GM19238 (cell line): ENCODE results near the gene BTNL9.
"Not testable (repeated sequence)": the region's sequence is repeated elsewhere in the genome, so short reads cannot be mapped to it uniquely, and the experiment has no call there.

Experiments
- DNase-seq: peaks from one replicate; pipeline ENCODE4 v3.0.0; 2011; ENCODE audit warnings: low spot score; ENCODE audit not compliant: insufficient read length

The BTNL9 gene

DNA sequence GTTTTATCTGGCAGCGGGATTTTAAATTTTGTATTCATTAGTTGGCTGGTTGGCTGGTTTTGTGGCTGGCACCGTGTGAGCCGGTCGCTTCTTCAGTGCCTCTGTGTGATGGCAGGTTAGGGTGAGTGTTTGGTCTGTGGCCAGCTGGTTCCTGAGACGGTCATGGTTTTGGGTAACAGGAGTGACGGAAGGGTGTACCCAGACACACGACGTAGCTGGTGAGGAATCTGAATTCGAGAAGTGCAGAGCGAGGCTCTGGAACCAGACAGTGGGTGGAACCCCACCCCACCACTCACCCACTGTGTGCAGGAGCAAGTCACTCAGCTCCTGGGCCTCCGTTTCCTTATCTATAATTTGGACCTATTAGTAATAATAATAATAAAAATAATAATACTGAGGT, 2.7 kb downstream of the BTNL9 start:
- no peak for DNase-seq

DNA sequence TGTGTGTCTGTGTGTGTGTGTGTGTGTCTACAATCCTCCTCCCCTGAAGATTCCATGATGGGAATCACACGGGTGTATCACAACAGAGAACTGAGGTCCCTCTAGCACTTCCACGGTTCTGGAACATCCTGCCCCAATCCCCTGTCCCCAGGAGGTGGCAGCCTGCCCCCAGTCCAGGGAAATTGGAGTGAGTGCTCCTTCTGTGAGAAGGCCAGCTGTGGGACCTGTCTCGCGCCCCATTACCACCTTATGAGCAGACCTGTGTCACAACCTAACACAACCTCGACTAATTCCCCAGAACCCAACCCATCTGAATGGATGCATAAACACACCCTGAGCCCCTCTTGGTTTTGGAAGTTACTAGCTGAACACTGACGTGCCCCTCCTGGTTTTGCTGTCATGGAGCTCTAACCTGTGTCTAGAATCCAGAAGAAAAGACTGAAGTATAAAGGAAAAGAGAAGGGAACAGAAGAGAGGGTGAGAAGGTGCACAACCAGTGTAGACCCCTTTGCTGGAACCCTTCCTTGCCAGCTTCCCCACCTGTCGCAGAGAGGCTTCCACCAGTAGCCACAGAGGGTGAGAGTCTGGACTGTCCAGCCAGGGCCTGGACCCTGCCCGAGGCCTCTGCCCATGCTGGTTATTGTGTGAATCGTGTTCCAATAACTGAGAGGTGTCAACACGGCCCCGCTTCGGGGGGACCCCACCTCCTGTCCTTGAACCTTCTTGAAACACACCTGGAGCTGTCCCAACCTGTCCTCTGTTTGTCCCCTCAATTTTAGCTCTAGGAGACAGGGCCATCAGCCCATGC, 3.4 kb downstream of the BTNL9 start:
- DNase-seq, result no peak

DNA sequence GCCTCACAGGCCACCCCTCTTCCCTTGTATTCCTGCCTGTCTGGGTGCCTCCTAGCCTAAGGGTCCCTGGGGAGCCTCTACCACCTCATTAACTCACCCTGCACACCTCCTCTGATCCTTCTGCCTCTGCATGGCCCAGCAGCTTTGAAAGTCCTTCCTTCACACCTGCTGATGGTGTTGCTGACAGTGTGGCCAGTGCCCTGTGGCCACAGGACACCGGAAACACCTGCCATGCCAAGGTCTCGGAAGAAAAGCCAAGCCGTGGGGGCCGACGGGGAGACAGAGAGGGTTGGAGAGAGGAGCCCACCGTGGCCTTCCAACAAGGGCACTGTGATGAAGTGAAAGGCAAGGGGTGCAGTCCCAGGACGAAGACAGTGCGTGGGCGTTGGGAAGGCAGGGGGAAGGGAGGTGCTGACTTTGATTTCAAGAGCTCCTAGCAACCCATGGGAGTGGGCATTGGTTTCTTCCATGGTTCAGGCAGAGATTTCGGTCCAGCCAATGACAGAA, 4.1 kb downstream of the BTNL9 start:
- no peak for DNase-seq

DNA sequence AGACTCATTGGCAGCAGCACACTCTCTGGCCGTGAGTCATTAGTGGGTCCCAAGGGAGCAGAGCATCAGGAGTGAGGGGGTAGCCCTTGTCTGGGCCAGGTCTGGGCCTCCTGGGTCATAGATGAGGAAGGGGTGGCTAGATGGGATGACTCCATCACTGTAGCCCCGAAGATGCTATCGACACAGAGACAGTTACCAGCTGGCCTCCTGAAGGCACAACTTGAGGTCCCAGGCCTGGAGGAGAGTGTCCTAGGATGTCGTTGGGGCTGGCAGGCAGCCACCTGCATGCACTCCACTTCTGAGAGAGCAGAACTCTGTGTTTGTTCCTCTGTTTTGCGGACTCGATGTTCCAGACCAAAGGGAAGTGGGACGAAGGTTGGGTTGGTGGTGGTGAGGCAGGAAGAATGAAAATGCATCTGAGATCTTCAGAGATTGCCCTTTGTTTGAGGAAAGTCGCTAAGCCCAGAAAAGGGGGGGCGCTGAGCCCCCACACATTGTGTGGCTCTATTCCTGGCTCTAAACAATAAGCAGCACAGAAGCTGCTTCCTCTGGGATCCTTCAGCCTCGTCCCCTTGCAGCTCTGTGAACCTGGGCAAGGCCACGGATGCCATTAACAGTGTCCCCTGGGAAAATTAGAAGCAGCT, 4.7 kb downstream of the BTNL9 start:
- no peak for DNase-seq

DNA sequence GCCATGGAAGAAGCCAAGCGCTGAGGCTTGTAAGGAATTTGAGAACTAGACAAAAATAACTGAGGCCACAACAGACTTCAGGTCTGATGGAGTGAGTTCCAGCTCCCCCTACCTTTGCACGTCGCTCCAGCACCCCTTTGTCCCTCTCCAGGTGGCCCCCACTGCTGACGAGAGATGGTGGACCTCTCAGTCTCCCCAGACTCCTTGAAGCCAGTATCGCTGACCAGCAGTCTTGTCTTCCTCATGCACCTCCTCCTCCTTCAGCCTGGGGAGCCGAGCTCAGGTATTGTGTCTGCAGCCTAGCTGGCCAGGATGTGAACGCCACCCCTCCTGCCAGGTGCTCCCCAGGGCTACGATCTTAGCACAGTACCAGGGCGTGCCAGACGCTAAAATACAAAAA, 5.2 kb downstream of the BTNL9 start:
- no peak for DNase-seq

DNA sequence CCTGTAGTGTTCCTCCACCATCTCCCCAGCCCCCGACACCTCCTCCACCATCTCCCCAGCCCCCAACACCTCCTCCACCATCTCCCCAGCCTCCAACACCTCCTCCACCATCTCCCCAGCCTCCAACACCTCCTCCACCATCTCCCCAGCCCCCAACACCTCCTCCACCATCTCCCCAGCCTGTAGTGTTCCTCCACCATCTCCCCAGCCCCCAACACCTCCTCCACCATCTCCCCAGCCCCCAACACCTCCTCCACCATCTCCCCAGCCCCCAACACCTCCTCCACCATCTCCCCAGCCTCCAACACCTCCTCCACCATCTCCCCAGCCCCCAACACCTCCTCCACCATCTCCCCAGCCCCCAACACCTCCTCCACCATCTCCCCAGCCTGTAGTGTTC, 5.8 kb downstream of the BTNL9 start:
- not testable (repeated sequence) for DNase-seq

DNA sequence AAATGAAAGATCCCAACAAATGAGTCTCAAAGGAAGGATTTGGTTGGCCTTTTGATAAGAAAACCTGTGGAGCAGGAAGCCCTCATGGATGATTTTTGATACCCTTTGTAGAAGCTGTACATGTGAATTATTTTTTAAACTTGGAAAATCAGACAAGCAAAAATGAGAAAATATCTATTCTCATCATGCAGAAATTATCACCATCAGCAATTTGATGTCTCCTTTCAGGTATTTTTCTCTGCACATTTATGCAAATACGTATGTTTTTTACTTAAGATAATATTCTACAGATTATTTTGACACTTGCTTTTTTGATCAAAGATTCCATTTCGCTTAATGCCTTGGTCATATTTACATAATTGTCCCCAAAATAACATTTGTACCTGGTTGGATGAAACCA, 7.2 kb downstream of the BTNL9 start:
- no peak for DNase-seq

DNA sequence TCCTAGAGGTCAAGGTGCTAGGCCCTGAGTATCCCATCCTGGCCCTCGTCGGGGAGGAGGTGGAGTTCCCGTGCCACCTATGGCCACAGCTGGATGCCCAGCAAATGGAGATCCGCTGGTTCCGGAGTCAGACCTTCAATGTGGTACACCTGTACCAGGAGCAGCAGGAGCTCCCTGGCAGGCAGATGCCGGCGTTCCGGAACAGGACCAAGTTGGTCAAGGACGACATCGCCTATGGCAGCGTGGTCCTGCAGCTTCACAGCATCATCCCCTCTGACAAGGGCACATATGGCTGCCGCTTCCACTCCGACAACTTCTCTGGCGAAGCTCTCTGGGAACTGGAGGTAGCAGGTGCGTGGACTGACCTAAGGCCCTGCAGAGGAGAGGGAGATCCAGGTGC, 7.9 kb downstream of the BTNL9 start:
- no peak for DNase-seq

DNA sequence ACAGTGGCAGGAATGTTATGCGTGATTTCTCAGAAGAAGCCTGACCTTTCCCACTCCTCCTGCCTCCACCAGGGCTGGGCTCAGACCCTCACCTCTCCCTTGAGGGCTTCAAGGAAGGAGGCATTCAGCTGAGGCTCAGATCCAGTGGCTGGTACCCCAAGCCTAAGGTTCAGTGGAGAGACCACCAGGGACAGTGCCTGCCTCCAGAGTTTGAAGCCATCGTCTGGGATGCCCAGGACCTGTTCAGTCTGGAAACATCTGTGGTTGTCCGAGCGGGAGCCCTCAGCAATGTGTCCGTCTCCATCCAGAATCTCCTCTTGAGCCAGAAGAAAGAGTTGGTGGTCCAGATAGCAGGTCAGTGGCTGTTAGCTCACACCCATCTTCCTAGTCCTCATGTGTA, 9.9 kb downstream of the BTNL9 start:
- no peak for DNase-seq

DNA sequence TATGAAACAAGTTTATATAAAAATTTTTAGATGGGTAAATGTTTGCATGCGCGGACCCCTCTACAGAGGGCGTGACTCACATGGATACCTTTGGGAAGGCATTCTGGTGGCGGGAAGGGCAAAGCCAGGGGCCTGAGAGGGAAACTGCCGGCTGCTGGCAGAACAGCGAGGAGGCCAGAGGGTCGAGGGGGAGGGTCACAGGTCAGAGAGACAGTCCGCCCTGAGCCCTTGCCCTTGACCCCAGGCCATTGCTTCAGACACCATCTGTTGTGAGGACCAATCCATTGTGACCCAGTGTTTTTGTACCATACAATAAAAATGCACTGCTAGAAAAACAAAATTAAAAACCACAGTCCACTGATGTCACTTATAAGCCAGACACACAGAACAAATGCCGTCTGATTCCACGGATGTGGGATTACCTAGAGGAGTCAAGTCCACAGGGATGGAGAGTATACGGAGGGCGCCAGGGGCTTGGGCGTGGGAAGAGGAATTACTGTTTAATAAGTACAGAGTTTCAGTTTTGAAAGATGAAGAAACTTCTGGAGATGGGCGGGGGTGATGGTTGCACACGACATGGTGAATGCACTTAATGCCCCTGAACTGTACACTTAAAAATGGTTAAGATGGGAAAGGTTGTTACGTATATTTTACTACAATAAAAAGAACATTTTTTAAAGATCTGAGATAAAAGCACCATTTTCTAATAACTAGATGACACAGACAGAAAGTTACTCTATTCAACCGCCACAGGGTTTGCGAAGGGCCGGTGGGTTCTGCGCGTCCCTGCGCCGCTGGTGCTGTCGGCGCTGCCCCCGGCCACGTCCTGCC, 12.0 kb downstream of the BTNL9 start:
- no peak for DNase-seq

DNA sequence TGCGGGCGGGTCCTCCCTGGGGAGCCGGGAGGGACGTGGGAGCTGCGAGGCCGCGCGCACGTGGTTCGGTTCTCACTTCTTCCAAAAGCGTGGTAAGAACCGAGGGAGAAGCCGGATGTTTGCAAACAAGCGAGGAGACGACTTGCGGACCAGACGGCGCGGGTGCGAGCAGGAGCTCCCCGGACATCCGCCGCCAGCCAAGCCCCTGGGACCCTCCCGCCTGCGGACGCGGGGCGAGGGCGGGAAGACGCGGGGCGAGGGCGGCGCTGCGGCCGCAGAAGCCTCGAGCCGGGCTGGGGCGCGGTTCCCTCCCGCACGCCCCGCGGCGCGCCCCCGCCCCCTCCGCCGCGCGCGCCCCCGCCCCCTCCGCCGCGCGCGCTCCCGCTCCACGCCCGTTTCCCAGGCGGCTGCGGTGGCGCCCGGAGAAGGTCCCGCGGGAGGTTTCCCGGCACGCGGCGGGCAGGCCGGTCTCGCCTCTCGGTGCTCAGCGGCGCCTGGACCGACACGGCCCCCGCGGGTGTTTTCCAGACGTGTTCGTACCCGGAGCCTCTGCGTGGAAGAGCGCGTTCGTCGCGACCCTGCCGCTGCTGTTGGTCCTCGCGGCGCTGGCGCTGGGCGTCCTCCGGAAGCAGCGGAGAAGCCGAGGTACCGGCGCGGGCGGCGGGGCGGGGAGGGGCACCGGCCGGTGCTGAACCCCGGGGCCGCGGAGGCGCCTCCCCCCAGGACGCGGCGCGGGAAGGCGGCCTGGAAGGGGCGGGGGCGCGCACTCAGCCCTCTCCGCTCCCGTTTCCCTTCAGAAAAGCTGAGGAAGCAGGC, 12.8 kb downstream of the BTNL9 start:
- no peak for DNase-seq

DNA sequence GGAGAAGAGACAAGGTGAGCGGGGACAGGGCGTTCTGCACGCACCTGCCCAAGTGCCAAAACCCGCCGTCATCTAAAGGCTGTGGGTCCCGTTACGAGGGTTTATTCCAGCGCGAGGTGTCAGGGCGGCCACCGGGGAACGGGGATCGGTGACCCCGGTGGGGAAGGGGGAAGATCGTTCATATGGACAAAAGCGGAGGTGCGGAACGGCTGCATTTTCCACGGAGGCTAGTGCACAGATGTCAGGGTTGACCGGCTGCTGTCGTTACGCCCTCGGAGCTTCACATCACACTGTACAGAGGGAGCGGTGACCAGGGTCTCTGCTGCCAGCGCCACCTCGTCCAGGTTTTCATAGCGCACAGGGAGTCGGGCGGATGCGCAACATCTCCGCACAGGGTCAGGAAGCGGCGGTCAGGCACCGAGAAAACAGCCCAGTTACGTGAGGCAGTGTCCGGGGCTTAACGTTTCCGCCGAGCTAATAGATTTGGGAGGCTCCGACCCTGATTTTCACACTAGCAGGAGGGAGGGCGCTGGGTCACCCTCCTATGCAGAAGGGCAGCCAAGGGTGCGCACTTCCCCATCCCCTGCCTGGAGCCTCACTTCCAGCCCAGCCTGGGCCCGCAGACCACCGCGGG, 13.5 kb downstream of the BTNL9 start:
- DNase-seq, result no peak

DNA sequence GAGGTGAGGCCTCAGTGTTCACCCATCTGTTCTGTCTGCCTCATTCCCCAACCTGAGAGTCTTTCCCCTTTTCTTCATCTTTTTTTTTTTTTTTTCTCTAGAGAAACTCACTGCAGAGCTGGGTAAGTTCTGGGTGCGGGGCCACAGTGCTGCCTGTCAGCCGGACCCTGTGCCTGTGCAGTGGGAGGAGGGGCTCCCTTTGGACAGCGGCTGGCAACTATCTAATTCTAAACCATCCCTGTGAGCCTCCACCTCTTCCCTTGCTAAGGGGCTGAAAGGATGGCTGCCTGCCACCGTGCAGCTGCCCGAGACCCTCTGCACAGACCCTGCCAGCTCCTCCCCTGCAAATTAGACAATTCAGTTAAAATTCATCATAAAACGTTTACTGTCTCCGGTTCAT, 14.1 kb downstream of the BTNL9 start:
- DNase-seq, result no peak

DNA sequence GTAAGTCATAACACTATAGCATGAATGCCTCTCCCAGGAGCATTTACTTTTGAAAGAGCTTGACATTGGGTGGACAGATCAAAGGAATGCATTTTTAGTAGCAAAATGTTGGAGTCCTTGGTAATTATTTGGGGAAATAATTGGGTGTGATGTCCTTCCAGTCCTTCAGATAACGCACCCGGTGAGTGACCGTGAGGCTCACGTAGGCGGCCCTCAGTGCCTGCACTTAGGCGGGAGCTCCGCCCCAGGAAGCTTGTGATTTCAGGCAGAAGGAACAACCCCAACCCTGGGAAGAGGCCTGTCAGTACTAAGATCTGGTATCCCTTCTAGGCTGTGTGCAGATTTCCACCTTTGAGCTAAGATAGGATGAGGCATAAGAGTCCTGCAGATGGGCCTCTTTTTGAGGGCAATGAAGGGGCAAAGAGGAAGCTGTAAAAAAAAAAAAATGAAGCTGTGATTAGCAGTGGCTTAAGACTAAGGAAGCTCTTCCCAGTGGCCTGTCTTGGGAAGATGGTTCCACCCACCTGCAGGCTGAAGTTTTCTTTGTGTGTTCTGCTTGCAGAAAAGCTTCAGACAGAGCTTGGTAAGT, 14.9 kb downstream of the BTNL9 start:
- DNase-seq, result no peak

DNA sequence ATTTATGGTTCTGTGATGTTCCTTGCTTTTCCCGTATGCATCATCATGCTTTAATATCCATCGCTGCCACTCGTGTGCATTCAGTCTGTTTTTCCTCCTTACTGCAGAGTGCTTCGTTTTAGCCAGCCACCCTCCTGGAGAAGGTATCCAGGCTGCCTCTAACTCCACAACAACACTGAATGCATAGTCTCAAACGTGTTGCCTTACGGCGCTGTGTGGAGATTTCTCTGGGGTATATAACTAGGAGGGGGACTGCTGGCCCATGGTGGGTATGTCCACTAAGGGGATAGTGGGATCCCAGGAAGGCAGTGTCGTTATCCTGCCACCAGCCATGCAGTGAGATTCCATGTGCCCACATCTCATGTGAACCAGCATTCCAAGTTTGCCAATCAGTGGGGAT, 16.4 kb downstream of the BTNL9 start:
- no peak for DNase-seq

DNA sequence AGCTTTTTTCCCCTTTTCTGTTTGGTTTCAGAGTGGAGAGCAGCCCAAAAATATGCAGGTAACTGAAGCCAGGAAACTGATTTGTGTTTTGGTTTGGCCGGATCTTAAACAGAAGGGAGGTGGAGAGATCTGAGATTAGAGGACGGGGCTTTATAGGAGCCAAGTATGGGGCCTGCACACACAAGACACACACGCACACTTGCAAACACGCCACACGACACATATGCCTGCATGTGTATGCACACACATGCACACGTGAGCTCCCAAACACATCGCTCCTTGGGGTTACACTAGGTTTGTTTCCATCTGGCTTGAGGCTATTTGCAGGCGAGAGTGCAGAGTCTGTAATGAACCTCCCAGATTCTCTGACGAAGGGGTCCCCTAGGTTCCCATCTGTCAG, 18.3 kb downstream of the BTNL9 start:
- DNase-seq, result no peak

DNA sequence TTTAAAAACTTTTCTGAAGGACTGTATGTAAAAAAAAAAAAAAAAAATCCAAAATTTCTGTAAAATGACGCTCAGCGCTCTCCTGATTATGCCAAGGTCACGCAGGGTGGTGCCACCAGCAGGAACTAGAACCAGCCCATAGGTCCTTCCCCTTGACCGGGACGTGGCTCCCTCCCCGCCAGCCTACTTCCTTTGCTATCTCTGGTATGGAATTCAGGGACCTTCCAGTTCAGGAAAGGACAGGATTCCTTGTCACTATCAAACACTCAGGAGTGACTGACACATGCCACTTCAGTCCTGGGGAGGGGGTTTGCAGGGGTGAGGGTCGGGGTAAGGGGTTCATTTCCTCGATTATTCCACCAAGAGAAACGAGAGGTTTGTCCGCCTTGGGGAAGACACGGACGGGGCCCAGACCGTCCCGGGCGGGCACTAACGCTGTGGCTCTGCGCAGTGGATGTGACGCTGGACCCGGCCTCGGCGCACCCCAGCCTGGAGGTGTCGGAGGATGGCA, 18.8 kb downstream of the BTNL9 start:
- DNase-seq, result no peak

DNA sequence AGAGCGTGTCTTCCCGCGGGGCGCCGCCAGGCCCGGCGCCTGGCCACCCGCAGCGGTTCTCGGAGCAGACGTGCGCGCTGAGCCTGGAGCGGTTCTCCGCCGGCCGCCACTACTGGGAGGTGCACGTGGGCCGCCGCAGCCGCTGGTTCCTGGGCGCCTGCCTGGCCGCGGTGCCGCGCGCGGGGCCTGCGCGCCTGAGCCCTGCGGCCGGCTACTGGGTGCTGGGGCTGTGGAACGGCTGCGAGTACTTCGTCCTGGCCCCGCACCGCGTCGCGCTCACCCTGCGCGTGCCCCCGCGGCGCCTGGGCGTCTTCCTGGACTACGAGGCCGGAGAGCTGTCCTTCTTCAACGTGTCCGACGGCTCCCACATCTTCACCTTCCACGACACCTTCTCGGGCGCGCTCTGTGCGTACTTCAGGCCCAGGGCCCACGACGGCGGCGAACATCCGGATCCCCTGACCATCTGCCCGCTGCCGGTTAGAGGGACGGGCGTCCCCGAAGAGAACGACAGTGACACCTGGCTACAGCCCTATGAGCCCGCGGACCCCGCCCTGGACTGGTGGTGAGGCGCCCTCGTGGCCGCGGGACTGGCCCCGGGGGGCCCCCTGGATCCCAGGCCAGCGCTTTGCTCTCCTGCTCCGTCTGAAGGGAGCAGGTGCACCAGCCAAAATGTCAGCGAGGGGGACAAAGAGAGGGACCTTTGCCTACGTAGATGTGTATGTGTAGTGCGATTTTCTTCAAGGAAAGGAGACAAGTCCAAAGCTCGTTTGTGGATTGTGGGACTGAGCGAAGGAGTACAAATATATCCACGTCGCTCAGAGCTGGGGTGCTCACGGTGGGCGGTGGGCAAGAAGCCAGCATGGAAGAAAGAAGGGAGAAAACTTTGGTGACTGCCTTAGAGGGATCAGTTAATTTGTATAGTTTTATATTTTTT, 19.5 kb downstream of the BTNL9 start:
- no peak for DNase-seq

DNA sequence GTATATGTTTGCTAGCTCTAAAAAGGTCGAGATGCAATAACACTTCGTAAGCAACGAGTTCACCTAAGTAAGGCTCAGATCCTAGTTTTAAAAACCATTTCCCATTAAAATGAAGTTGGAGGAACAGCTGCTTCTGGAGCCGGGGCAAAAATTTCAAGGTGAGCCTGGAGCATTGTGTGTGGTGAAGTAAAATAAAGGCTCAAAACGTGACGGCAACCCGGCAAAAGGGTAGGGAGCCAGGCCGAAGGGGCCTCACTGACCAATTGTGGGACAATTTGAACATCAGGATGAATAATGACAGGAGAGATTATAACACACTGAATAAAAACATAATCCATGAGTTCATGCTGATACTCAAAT, 20.1 kb downstream of the BTNL9 start:
- no peak for DNase-seq
